ENCODE results near the gene DERL3.
A peak's percentile ranks its signal among the peaks of the same experiment; 100 is the strongest.

The DERL3 gene

DNA sequence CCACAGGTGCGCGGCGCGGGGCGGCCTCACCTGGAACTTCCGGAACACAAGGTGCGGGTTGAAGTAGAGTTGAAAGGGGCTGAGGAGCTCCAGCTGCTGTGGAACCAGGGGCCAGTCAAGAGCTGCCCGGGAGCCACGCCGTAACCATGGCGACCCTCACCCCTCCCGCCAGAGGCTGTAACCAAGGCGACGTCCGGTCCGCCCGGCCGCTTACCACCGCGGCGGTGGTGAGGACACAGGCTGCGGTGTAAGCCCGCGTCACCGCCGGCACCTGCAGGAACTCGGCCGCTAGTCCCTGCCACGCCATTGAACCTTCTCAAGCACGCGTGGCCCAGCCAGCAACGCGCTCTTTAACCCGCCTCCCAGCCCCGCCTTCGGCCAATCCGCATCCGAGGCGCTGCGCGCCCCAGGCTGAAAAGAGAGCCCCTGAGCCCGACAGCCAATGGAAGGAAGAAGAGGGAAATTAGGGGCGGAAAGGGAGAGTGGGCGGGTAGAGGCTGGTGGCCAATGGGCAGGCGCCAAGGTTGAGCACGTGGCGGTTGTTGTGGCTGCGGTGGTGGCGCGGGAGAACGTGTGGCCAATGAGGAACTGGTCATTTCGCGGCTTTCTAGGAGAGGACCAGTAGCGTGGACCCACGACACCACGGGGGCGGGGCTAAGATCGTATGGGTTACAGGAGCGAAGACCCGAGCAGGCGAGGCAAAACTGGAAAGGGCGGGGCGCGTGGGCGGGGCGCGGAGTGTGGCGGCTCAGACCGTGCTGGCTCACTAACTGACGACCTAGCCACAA, at the start of gene DERL3:
Gene DERL3 (minus strand): TSS at position 326 of the 788 bp plus-strand sequence. CDS start 19 bp downstream, at position 307.
- peak; percentile 99 for DNase-seq (ENCODE audit: low read depth)
- peak within 1 kb of the TSS; percentile 55 for H3K4me3 ChIP-seq (ENCODE audit: low read depth, low read length)
- TF ChIP-seq MYC (IDR thresholded peaks at IDR 0.05; ENCODE audit: low read depth, low read length) (peak; percentile 60; the same call in 1 of the 2 replicates), POLR2A (IDR thresholded peaks at IDR 0.05; ENCODE audit: extremely low read depth, insufficient read length) (no peak)
- TF ChIP-seq, protein P1, sequence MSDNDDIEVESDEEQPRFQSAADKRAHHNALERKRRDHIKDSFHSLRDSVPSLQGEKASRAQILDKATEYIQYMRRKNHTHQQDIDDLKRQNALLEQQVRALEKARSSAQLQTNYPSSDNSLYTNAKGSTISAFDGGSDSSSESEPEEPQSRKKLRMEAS (IDR thresholded peaks at IDR 0.05; ENCODE audit: low read depth, low read length), result peak; percentile 99
- TF ChIP-seq, protein P2, sequence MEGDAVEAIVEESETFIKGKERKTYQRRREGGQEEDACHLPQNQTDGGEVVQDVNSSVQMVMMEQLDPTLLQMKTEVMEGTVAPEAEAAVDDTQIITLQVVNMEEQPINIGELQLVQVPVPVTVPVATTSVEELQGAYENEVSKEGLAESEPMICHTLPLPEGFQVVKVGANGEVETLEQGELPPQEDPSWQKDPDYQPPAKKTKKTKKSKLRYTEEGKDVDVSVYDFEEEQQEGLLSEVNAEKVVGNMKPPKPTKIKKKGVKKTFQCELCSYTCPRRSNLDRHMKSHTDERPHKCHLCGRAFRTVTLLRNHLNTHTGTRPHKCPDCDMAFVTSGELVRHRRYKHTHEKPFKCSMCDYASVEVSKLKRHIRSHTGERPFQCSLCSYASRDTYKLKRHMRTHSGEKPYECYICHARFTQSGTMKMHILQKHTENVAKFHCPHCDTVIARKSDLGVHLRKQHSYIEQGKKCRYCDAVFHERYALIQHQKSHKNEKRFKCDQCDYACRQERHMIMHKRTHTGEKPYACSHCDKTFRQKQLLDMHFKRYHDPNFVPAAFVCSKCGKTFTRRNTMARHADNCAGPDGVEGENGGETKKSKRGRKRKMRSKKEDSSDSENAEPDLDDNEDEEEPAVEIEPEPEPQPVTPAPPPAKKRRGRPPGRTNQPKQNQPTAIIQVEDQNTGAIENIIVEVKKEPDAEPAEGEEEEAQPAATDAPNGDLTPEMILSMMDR (IDR thresholded peaks at IDR 0.05; ENCODE audit: low read depth, low read length), result no peak

DNA sequence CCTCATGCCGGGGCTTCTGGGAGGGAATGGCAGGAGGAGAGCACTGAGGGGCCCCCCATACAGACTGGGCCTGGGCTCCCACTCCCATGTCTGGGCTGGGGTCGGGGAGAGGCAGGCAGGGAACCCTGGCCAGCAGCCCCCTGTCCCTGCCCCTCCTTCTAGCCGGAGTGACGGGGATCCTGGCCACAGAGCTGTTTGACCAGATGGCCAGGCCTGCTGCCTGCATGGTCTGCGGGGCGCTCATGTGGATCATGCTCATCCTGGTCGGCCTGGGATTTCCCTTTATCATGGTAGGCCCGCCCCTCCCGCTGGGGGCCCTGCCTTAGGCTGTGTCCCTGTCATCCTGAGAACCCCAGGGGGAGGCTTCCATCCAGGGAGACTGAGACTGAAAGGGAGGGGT, 45.3 kb upstream of the DERL3 start:
- H3K4me3 ChIP-seq (ENCODE audit: low read depth, low read length), result no peak overlapping the region
- DNase-seq (ENCODE audit: low read depth), result no peak
- TF ChIP-seq POLR2A (IDR thresholded peaks at IDR 0.05; ENCODE audit: extremely low read depth, insufficient read length) (no peak), MYC (IDR thresholded peaks at IDR 0.05; ENCODE audit: low read depth, low read length) (no peak)
- TF ChIP-seq, protein P1 (IDR thresholded peaks at IDR 0.05; ENCODE audit: low read depth, low read length), result no peak
- TF ChIP-seq, protein P2 (IDR thresholded peaks at IDR 0.05; ENCODE audit: low read depth, low read length), result no peak

DNA sequence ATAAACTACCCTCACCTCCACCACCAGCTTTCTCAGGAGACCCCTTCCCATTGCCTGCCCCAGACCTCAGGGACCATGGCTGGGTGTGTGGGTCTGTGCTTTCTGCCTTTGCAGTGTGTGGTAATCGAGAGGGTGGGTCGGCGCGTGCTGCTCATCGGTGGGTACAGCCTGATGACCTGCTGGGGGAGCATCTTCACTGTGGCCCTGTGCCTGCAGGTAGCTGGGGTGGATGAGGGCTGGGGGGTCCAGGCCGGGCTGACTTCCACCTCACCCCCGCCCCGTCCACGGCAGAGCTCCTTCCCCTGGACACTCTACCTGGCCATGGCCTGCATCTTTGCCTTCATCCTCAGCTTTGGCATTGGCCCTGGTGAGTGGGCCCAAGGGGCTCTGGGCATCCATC, 44.9 kb upstream of the DERL3 start:
- no peak for DNase-seq (ENCODE audit: low read depth)
- TF ChIP-seq, protein P1 (IDR thresholded peaks at IDR 0.05; ENCODE audit: low read depth, low read length), result no peak
- no peak for TF ChIP-seq POLR2A (IDR thresholded peaks at IDR 0.05; ENCODE audit: extremely low read depth, insufficient read length)
- TF ChIP-seq MYC (IDR thresholded peaks at IDR 0.05; ENCODE audit: low read depth, low read length), result no peak
- TF ChIP-seq, protein P2 (IDR thresholded peaks at IDR 0.05; ENCODE audit: low read depth, low read length), result no peak
- no peak overlapping the region for H3K4me3 ChIP-seq (ENCODE audit: low read depth, low read length)

DNA sequence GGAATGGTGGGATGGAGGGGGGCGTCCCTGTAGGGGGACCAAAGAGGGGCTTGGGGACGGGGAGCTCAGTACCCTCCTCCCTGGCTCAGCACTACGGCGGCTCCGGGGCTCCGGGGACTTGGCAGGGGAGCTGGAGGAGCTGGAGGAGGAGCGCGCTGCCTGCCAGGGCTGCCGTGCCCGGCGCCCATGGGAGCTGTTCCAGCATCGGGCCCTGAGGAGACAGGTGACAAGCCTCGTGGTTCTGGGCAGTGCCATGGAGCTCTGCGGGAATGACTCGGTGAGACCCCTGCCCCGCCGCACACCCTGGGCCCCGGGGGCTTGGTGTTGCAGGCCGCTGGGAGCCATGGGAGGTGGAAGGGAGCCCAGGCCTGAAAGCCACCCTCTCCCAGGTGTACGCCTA, 43.6 kb upstream of the DERL3 start:
- H3K4me3 ChIP-seq (ENCODE audit: low read depth, low read length), result no peak overlapping the region
- no peak for TF ChIP-seq POLR2A (IDR thresholded peaks at IDR 0.05; ENCODE audit: extremely low read depth, insufficient read length)
- TF ChIP-seq, protein P2 (IDR thresholded peaks at IDR 0.05; ENCODE audit: low read depth, low read length), result no peak
- no peak for TF ChIP-seq MYC (IDR thresholded peaks at IDR 0.05; ENCODE audit: low read depth, low read length)
- TF ChIP-seq, protein P1 (IDR thresholded peaks at IDR 0.05; ENCODE audit: low read depth, low read length), result no peak
- DNase-seq (ENCODE audit: low read depth), result no peak

DNA sequence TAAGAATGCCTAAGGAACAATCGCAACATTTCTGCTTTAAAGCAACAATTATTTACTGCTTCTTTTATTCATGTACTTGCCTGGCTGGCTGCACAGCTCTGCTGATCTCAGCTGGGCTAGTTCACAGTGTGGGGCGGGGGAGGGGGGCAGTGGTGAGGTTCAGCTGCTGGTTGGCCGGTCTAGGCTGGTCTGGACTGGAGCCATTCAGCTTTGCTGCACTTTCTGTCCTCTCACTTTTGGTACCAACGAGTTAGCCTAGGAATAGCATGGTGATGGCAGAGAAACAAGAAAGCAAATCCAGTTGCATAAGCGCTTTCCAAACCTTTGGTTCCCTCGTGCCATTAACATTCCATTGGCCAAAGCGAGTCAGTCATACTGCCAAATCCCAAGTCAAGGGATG, 39.4 kb upstream of the DERL3 start:
- no peak for DNase-seq (ENCODE audit: low read depth)
- no peak overlapping the region for H3K4me3 ChIP-seq (ENCODE audit: low read depth, low read length)
- TF ChIP-seq, protein P1 (IDR thresholded peaks at IDR 0.05; ENCODE audit: low read depth, low read length), result no peak
- TF ChIP-seq, protein P2 (IDR thresholded peaks at IDR 0.05; ENCODE audit: low read depth, low read length), result no peak
- TF ChIP-seq POLR2A (IDR thresholded peaks at IDR 0.05; ENCODE audit: extremely low read depth, insufficient read length) (no peak), MYC (IDR thresholded peaks at IDR 0.05; ENCODE audit: low read depth, low read length) (no peak)

All from NB4 (cell line).